GM13976 (cell line): ENCODE measurements around the gene FOXN3.

Experiments used
- DNase-seq: peaks from one replicate; pipeline ENCODE4 v3.0.0; 2012; ENCODE audit warnings: low spot score
- in situ Hi-C: fragments of 300-500 bp; cut with MboI; formaldehyde crosslinking; loops from one replicate; pipeline ENCODE4 v1.12.0; 2022; ENCODE audit warnings: low sequenced_read_pairs, mixed read lengths, inconsistent platforms; ENCODE audit not compliant: unreplicated experiment
- TF ChIP-seq, protein P1 (sequence below): IDR thresholded peaks from 2 replicates; pipeline ENCODE4 v1.5.1; 2012; ENCODE audit warnings: borderline replicate concordance, mild to moderate bottlenecking; ENCODE audit not compliant: insufficient read depth; ENCODE audit errors: extremely low read depth, missing control alignments, control extremely low read depth

The FOXN3 gene

DNA sequence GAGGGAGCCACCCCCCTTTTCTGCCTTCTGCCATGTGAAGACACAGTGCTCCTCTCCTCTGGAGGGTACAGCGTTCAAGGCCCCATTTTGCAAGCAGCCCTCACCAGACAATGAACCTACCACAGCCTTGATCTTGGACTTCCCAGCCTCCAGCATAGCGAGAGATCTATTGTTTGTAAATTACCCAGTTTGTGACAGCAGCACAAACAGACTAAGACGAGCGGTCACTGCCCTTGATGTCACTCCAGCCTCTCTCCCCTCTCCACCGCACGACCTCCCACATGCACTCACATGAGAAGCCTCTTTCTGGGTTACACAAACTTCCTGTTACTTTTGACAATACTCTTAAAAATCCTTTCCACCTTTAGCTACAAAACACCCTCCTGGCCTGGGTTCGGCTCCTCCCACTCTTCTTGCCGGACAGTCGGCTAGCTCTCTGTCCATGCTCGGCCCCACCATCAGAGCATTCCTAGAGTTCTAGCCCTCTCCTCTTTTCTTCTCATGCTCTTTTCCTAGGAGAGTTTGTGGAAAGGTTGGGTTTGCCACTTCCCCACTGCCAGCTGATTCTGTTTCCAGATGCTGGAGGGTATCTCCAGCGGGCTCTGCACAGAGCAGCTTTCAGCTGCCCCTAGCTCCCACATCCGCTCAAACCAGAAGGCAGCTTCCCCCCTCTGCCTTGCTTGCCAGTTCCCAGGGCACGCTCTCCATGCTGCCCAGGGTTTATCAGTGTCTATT, 124.3 kb downstream of the FOXN3 start:
- DNase-seq: no peak
- TF ChIP-seq, protein P1, sequence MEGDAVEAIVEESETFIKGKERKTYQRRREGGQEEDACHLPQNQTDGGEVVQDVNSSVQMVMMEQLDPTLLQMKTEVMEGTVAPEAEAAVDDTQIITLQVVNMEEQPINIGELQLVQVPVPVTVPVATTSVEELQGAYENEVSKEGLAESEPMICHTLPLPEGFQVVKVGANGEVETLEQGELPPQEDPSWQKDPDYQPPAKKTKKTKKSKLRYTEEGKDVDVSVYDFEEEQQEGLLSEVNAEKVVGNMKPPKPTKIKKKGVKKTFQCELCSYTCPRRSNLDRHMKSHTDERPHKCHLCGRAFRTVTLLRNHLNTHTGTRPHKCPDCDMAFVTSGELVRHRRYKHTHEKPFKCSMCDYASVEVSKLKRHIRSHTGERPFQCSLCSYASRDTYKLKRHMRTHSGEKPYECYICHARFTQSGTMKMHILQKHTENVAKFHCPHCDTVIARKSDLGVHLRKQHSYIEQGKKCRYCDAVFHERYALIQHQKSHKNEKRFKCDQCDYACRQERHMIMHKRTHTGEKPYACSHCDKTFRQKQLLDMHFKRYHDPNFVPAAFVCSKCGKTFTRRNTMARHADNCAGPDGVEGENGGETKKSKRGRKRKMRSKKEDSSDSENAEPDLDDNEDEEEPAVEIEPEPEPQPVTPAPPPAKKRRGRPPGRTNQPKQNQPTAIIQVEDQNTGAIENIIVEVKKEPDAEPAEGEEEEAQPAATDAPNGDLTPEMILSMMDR: no peak
- in situ Hi-C loops: no loop called here

DNA sequence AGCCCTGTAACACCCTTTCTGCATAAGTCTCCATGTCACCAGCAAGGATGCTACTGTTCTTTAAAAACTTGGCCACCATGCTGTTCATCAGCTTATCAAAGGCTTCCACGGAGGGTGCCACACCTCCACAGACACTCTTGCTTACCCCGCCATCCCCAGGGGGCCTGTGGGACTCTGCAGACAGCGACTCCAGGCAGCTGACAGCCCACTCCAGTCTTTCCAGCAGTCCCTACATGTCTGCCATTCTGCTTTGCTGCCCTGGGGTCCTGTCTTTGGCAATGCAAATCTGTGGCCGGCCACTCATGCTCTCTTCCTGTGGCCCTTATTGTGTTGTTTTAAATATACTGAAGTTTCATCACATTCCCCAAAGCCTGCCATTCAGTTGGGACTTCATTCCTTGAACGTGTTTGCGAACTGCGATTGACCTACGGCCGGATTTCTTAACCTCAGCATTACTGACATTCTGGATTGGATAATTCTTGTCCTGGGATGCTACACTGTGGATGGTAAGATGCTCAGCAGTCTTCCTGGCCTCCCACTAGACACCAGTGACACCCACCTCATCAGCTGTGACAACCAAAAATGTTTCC, 125.6 kb downstream of the FOXN3 start:
- TF ChIP-seq, protein P1: no peak
- in situ Hi-C loops: no loop called here
- DNase-seq: no peak

DNA sequence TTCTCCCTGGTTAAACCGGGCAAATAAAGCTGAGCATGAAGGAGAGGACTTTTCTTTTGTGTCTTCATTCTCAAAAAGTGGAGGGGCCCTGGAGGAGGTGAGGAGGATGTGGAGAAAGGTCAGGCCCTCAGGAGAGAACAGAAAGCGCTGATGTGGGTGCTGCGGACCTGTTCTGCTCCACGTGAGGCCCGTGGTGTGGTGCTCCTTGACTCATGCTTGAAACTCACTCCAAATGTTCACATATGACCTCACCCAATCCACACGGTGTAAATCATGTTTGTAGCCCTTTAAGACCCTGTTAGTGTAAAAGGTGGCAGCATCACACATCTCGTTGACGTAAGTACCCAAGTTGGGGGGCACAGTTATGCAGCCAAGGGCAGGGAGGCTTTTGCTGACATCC, 126.2 kb downstream of the FOXN3 start:
- in situ Hi-C loops: no loop called here
- TF ChIP-seq, protein P1: no peak
- no peak for DNase-seq

DNA sequence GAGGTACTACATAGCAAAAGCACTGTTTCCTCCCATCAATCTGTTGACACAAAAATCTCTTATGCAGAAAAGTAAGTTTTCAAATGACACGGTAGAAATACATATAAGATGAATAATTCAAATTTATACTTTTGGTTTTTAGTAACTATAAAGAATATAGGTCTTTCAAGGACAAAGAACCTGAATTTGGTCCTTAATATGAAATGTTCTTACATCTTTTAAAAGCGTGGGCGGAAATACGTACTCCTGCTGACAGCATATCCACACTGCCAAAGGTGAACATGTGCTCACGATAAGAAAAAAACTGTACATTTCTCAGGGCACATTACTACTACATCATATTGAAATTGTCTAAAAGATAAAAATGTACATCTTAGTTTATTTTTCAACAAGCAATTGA, 127.6 kb downstream of the FOXN3 start:
- in situ Hi-C loops: no loop called here
- TF ChIP-seq, protein P1: no peak
- DNase-seq: no peak

DNA sequence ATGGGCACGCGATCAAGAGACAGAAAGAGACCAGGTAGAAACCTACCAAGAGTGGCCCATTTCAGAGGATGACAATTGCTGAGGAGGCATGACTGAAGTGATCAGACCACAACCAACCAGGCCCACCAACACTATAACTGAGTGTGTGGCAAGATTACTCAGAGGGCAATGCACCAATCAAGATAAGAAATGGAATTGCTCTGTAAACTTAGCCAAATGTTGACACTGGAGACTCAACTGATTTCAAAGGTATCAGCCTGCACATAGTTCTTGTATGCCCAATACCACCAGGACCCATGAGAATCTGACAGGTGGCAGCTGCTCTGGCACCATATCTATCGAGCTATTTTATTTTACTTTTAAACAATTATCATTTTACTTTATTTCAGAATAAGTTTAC, 128.9 kb downstream of the FOXN3 start:
- in situ Hi-C loops: no loop called here
- TF ChIP-seq, protein P1: no peak
- DNase-seq: no peak

DNA sequence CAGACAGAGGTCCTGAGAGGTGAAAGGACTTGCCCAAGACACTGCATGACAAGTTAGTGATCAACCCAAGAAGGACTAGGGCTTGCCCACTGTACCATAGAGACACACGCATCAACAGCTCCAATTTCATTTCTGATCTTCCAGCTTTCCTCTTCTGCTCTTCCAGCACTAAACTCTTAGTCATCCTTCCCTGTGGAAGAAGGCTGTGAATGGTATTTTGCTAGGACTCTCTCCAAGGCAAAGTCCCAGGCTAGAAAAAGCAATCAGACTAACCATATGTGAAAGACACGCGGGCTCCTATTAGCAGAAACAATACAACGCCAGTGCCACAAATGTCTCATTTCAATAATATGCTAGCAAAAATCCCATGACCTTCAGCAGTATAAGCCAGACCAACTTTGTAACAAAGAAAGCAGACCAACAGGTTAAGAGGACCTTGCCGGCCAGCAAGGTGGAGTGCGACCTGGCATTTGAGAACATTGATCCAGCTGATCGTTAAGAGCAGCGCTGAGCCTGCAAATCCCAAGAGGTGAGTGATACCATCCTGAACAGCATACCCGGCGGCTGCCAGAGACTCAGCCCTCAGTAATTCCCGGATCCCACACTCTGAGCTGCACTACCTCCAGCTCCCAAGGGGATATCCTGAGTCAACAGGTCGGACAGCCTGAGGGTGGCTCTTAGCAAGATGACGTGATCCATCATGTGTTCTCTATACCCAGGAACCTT, 132.5 kb downstream of the FOXN3 start:
- TF ChIP-seq, protein P1: no peak
- in situ Hi-C loops: no loop called here
- no peak for DNase-seq
